Keratinocyte (primary cell): ENCODE measurements around the gene ENKUR.

Experiments used
- CTCF ChIP-seq, 3 experiments: IDR thresholded peaks in 1 of 3; conservative IDR thresholded peaks in 1 of 3; optimal IDR thresholded peaks in 1 of 3; 2 replicates in 2 of 3; 3 replicates in 1 of 3; pipeline versions ENCODE3 to v1.5.1; 2011; ENCODE audit warnings: low read length in 3 of 3, mild to moderate bottlenecking in 3 of 3, moderate library complexity in 2 of 3, control low read depth in 1 of 3, inconsistent platforms in 1 of 3; ENCODE audit not compliant: insufficient read depth in 2 of 3; ENCODE audit errors: extremely low read depth in 1 of 3
- EZH2 ChIP-seq: IDR thresholded peaks from one replicate; pipeline ENCODE4 v1.6.1; 2012; ENCODE audit warnings: inconsistent platforms, mild to moderate bottlenecking, low read length, moderate library complexity

- TF ChIP-seq CTCF (optimal IDR thresholded peaks at IDR 0.05 in 1 of 3, IDR thresholded peaks at IDR 0.05 in 1 of 3, conservative IDR thresholded peaks at IDR 0.05 in 1 of 3; ENCODE audit: extremely low read depth in 1 of 3, insufficient read depth in 2 of 3, low read length in 3 of 3) (no peak), EZH2 (no peak)
These were observed 36.1 kb upstream of the ENKUR start for GRCh38 chr10:25052012-25052411.
